SIG-M5 (cell line): ENCODE measurements around the gene SIPA1L3.

Experiments used
- DNase-seq: peaks from one replicate; lab custom pipeline; 2025; lab: John Stamatoyannopoulos, UW

Gene SIPA1L3

DNA sequence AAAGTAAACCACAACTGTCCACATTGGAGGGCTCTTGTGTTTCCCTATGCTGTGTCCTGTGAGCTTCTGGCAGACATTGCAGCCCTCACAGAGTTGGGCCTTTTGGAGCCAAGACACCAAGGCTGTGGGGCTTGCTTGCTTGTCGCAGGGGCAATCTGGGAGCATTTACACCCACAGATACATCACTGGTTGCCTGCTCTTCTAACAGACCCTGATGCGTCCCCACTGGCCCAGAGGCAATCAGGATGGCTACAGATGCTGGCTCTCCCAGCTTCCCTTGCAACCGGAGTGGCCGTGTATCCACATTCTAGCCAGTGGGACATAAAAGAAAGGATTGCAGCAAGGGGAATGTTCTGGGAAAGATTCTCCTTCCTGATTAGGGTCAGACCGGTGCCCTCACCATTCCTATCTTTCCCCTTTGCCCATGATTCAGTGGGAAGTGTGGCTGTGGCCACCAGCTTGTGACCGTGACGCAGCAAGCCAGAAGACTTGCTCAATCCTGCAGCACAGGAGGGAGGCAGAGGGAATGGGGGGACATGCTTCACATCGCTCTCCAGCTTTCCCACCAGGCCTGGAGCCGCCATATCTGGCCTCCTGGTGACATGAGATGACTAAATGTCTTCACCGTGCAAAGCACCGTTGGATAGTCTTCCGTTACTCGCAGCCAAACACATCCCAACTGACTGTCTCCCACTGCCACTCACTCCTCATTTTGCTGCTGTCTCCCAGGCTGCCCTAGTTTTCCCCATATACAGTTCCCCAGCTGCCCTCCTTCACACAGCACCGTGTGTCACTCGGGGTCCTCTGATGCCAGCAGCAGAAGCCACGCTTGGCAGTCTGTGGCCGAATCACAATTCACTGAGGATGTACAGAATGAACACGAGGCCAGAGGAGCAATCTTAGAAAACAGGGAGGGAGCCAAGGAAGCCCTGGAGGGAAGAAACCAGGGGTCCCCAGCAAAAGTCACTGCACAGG is 166.1 kb downstream of the SIPA1L3 start:
- DNase-seq = no peak

DNA sequence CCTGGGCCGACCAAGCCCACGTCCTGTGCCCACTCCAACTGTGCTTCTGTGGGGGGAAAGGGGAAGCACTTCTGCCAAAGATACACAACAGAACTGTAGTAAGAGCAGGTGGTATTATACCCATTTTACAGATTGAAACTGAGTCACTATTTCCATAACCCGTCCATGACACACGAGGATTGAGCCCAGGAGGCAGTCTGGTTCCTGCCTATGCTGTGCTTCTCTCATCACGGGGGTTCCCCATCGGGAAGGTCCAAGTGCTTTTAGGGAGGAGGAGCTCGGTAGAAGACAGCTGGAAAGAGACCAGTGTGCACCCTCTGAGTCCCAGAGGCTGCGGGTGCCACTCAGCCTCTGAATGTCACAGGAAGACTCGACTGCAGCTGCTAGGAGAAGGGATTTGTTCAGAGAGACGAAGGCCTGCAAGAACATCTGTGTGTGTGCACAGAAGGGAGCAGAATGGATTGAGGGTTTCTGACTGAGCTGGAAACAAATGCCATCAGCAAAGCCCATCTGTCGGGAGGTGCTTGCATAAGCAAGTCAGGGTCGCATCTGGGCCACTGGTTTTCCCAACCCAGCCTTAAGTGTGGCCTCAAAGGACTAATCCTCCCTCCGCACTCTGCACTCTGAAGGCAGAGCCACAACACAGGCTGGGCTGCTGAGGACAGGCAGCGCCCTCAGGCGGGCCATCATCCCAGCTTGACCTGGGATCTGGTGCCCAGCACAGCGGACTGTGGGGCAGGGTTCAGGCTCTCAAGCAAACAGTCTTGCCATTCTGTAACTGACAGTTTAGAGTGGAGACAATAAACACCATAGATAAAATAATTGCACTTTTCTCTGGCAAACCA is 167.1 kb downstream of the SIPA1L3 start:
- no peak for DNase-seq

DNA sequence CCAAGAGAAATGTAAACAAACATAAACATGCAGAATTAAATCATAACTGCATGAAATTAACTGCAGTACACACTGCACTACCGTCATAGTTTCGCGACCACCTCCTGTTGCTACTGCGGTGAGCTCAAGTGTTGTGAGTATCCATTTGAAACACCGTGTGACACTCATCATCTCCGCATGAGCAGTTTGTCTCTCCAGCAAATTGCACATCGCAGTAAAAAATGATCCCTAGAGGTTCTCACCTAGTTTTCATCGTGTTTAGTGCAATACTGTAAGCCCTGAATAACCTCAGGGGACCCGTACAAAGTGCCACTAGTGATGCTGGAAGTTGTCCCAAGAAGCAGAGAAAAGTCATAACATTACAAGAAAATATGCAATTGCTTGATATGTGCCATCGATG is 169.3 kb downstream of the SIPA1L3 start:
- no peak for DNase-seq

DNA sequence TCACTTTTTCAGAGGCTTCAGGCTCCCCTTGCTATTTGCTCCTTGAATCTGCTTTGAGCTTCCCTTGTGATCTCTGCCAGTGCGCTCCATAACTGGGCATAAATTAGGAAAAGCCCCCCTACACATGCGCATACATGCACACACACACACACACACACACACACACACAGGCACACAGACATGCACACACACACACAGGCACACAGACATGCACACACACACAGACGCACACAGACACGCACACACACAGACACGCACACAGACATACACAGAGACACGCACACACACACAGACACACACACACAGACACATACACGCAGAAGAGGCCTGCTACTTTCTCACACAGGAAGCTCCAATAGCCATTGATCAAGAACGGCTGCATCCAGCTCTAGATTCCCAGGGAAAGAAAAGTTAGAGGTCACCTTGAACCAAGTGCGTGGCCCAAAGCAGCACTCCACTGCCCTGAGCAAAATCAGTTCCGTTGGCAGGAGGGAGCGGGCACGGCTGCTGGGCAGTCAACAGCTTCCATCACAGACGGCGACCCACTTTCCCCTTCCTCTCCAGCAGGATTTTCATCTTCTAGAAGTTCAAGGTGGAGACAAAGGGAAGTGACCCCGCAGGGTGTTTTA is 171.4 kb downstream of the SIPA1L3 start:
- no peak for DNase-seq

DNA sequence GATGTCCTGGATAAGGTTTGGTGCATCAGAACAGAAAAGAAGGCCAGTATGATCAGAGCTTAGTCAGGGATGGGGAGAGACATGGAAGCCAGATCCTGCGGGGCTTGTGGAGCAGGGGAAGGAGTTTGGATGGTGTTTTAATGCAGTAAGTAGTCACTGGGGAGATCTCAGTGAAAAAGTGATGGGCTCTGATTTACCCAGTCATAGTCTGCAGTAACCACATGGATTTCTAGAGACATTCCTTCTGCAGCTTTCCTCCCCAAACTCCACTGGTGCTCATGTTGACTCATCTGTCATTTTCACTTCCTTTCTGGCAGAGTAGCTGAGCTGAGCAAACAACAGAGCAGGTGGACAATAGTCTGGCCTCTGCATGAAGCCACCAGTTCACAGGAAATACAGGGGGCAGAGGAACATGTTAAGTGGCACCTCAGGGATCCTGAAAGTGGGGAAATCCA is 172.9 kb downstream of the SIPA1L3 start:
- no peak for DNase-seq

DNA sequence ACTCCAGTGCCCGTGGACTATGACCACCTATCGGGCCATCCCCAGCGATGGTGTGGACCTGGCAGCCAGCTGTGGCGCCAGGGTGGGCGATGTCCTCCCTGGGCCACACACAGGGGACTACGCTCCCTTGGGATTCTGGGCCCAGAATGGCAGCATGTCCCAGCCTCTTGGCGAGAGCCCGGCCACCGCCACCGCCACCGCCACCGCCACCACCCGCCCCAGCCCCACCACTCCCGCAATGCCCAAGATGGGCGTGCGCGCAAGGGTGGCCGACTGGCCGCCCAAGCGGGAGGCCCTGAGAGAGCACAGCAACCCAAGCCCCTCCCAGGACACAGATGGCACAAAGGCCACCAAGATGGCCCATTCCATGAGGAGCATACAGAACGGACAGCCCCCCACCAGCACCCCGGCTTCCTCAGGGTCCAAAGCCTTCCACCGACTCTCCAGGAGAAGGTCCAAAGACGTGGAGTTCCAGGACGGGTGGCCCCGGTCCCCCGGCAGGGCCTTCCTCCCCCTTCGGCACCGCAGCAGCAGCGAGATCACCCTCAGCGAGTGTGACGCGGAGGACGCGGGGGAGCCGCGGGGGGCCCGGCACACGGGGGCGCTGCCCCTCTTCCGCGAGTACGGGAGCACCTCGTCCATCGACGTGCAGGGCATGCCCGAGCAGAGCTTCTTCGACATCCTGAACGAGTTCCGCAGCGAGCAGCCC is 174.7 kb downstream of the SIPA1L3 start:
- no peak for DNase-seq

DNA sequence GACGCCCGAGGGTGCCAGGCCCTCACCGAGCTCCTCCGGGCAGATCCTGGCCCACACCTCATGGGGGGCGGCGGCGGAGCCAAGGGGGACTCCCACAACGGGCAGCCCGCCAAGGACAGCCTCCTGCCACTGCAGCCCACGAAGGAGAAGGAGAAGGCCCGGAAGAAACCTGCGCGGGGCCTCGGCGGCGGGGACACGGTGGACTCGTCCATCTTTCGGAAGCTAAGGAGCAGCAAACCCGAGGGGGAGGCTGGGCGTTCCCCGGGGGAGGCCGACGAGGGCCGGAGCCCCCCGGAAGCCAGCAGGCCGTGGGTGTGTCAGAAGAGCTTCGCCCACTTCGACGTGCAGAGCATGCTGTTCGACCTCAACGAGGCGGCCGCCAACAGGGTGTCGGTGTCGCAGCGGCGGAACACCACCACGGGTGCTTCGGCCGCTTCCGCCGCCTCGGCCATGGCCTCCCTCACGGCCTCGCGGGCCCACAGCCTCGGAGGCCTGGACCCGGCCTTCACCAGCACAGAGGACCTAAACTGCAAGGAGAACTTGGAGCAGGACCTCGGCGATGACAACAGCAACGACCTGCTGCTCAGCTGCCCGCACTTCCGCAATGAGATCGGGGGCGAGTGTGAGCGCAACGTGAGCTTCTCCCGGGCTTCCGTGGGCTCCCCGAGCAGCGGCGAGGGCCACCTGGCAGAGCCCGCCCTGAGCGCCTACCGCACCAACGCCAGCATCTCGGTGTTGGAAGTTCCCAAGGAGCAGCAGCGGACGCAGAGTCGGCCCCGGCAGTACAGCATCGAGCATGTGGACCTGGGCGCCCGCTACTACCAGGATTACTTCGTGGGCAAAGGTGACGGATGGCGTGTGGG is 175.5 kb downstream of the SIPA1L3 start:
- DNase-seq = no peak

DNA sequence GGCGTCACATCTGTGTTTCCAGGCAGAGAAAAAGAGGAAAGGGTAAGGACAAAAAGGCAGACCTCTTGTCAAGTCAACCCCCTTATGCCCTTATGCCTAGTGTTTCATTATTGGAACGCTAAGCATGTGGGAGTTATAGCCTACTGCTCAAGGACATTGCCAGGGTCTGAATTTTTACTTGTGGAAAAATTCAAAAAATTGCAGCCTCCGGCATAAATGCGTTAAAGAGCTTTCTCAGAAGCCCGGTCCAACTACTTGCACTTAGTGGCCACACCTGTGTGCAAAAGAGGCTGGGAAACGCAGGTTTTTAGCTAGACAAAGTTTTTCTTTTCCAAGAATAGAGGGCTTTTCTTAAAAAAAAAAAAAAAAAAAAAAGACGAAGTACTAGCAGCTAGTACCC is 177.2 kb downstream of the SIPA1L3 start:
- DNase-seq = no peak

DNA sequence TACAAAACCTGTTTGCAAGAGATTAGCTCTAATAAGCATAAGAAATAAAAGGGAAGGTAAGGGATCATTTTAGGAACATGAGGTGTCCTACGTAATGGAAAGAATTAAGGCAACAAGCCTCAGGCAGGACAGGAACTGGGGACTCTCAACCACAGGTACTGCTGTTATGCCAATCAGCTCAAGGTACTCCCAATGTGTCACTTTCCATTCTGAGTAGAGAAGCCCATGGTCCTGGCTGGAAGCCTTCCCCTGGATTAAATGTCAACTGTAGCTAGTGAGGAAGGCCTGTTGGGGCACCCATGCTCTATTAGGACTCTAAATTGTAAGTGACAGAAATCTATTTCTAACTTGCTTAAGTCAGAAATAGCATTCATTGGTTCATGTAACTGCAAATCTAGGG is 182.4 kb downstream of the SIPA1L3 start:
- no peak for DNase-seq

DNA sequence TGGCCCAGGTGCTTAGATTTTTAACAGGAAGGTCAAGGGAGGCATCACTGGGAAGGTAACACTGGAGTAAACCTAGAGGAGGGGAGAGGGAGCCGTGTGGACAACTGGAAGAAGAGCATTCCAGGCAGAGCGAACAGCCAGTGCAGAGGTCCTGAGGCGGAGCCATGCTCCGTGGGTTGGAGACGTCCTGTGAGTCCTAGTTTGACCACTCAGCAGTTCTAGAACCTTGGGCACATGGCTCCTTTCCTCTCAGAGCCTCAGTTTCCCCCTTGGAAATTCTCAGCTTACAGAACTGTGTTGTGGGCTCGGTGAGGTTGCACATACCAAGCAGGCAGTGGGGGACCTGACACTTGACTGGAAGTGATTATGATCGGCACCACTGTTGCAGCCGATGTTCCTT is 186.1 kb downstream of the SIPA1L3 start:
- no peak for DNase-seq

DNA sequence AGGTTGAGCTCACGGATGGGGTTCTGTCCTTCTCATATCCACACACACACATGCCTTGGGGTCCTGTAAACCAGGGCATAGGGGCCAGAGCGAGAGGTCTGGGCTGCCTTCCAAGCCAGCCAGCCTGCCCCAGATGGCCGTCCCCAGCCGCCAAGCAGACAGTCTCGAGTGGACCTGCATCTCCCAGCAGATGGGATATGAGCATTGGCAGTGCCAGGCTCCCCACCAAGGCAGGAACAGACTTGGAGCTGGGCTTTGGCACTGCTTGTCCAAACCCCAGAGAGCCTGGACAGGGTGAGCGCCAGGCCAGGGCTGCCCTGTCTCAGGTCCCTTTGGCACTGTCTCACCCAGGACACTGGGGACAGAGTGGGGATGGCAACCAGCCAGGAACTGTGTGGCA is 186.6 kb downstream of the SIPA1L3 start:
- DNase-seq = no peak

DNA sequence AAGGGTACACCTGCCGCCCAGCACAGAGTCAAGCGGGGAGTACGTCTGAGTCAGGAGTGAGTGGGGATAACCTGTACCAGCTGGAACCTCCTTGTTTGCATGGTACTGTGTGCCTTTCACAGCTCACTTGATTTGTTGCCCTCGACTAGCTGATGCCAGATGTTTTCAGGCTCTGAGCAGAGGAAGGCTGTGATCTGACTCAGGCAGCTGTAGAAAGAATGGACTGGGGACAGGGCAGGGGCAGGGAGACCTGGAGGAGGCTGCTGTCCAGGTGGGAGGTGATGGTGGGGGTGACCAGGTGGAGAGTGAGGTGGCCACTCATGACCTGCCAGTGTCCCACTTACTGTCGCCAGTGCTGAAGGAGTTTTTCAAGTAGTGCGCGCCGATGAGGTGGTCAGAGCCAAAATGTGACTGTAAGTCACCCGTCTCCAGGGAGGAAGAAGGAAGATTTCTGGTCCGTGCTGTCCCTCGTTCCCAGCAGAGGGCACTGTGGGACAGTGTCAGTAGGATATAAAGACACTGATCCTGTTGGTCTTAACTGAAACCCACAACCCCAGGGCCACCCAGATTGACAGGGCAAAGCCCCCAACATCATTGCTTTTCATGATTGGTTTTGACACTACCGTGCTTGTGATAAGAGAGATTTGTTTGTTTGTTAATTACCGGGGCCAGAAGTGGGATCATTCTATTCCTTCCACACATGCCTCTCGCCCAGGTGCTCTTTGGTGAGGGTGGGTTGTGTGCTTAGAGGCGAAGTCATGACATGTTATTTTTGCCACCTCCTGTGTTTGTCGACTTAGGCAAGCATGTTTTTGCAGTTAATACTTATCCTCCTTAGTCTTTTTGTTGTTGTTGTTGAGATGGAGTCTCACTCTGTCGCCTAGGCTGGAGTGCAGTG is 188.7 kb downstream of the SIPA1L3 start:
- no peak for DNase-seq

DNA sequence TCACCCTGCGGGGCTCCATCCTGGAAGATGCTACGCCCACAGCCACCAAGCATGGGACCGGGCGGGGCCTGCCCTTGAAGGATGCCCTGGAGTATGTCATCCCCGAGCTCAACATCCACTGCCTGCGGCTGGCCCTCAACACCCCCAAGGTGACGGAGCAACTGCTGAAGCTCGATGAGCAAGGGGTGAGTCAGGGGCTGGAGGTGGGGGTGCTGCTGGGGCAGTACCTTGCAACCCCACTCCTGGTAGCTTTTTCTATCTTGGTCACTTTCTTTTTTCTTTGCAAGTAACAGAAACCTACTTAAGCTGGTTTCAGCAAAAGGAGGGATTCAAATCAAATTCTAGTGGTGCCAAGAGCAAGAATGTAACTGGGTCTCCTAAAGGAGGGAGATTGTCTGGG is 193.0 kb downstream of the SIPA1L3 start:
- no peak for DNase-seq

DNA sequence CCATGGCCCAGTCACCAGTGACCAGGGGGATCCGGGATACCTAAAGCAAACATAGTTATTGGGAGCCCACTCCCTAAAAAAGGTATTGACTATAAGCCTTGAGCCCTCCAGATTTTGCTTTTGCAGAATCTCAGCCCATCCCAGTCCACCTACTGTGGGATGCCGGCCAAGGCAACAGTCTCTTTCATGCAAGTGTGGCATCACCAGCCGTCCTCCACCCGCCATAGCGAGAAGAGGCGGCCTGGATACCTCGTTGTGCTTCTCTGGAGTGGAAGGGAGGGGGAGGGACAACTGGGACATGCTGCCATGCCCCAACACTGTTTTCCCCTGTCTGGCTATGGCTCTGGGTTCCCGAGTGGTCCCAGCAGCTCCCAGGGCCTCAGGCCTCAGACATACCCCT is 193.6 kb downstream of the SIPA1L3 start:
- DNase-seq = no peak

DNA sequence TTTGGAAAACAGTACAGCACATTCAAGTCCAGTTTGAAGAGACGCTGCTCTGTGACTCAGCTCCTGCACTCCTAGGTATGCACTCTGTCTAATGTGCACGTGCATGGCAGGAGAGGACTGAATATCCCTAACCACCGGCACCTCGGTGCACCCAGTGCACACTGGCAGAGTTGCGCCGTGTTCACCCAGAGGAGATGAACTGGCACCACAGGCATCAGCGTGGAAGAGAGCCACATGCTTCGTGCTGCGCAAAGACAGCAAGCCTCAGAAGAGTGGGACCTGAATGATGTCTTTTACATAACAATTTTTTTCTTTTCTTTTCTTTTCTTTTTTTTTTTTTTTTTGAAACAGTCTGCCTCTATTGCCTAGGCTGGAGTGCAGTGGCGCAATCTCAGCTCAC is 194.7 kb downstream of the SIPA1L3 start:
- no peak for DNase-seq

DNA sequence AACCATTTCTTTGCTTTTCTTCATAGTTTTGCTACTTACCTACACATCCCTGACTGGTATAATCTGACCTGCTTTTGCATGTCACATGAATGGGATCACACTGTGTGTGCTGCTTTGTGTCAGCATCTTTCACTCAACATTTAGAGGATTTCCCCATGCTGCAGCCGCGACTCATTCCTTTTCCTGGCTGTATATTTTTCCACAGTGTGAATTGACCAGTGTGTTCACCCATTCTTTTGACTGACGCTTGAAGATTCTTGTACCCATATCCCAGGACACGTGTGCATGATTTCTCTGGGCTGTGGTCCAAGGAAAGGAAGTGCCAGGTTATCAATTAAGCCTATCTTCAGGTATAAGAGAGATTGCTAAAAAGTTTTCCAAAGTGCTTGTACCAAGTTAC is 198.6 kb downstream of the SIPA1L3 start:
- DNase-seq = no peak

DNA sequence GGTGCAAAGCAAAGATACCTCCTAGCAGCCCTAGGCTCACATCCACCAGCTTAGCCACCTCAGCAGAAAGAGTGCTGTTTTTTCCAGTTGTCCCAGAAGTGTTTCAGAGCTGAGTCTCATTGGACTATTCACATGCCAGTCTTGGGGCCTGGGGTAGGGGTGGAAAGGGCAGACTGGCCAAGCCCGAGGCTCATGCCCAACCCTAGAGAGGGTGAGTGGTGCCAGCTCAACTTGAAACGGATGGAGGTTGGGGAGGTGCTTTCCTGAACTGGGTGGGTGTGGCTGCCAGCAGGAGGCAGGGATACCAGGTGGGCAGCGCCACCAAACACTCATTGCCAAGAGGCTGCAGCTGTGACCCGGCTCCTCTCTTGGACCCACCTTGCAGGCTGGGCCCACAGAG is 200.1 kb downstream of the SIPA1L3 start:
- DNase-seq = no peak

DNA sequence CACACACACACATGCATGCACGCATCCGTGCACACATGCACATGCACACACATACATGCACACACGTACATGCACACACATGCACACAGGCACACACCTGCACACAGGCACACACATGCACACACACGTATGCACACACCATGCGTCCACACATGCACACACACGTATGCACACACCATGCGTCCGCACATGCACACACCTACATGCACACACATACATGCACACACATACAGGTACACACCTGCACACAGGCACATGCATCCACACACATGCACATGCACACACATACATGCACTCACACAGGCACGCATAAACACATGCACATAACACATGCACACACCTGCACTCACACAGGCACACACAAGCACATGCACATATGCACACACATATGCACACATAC is 204.9 kb downstream of the SIPA1L3 start:
- no peak for DNase-seq

DNA sequence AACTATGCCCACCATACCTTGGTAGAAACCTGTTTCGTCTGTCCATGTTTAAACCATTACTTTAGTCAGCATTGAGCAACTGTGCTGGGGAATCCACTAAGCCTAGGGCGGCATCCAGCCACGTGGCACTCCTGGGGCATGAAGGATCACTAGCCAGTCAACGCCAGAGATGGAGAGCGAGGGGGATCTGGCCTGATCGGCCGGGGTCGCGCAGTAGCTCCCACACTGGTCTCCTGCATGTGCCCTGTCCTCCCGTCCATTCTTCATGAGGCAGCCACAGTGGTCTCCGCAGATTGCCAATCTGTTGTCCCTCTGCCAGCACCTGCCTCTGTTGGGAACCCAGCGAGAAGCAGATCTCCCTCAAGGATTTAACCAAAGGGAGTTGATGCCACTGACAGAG is 207.6 kb downstream of the SIPA1L3 start:
- no peak for DNase-seq

DNA sequence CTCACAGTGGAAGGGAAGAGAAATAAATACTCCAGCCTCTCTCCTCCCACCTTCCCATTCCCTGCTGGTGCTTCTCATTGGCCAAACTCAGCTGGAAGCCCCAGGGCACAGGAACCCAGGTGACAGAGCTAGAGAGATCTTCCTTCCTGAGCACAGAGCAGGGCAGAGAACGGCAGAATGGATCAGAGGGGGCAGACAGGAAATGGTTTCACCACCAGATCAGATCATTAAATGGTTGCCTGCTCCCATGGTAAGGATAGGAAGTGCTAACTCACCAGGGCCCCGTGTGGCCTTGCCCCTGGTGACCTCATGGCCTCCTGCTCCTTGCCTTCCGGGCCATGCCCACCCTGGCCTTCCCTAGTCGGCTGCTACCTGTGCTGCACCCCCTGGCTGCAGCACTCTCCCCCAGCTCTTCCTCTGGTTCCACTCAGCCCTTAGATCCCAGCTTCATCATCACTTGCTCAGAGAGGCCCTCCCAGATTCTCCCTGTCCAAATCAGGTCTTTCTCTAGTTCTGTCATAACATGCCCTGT is 208.3 kb downstream of the SIPA1L3 start:
- no peak for DNase-seq
